NCI-H82 (cell line): ENCODE data around the gene KRTAP5-7.
"Not testable (repeated sequence)": the region's sequence is repeated elsewhere in the genome, so short reads cannot be mapped to it uniquely, and the experiment has no call there.

Experiments used
- DNase-seq: peaks from one replicate; lab custom pipeline; 2025; lab: John Stamatoyannopoulos, UW

KRTAP5-7 gene

DNA sequence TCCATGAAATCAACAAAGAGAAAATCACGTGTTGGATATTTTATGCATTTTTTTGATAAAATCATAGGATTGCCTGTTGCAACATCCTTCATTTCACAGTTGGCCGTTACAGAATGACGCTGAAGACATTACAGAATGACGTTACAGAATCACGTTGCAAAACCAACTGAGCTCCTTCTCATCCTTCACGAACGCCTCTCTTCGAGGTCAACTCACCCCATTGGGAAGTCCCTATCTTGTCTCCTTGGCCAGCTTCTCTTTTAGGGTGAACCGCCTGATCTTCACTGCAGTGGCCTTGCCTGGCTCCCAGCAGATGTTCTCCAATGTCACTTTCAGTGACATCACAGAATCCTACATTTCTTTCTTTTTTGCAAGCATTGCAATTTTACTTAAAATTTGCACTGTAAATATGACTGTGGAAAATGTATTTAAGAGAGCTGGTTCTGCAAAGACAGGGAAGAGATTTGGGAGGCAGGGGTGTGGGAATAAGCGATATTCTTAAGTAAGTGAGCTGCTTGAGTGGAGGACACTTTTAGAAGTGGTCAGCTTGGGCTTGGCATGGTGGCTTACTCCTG is 5.1 kb downstream of the KRTAP5-7 start:
- no peak for DNase-seq

DNA sequence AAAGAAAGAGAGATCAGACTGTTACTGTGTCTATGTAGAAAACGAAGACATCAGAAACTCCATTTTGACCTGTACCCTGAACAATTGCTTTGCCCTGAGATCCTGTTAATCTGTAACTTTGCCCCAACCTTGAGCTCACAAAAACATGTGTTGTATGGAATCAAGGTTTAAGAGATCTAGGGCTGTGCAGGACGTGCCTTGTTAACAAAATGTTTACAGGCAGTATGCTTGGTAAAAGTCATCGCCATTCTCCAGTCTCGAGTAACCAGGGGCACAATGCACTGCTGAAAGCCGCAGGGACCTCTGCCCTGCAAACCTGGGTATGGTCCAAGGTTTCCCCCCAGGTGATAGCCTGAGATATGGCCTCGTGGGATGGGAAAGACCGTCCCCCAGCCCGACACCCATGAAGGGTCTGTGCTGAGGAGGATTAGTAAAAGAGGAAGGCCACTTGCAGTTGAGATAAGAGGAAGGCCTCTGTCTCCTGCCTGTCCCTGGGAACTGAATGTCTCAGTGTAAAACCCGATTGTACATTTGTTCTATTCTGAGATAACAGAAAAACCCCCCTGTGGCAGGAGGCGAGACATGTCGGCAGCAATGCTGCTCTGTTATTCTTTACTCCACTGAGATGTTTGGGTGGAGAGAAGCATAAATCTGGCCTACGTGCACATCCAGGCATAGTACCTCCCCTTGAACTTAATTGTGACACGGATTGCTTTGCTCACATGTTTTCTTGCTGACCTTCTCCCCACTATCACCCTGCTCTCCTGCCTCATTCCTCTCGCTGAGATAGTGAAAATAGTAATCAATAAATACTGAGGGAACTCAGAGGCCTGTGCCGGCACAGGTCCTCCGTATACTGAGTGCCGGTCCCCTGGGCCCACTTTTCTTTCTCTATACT is 7.9 kb downstream of the KRTAP5-7 start:
- DNase-seq, result not testable (repeated sequence)

DNA sequence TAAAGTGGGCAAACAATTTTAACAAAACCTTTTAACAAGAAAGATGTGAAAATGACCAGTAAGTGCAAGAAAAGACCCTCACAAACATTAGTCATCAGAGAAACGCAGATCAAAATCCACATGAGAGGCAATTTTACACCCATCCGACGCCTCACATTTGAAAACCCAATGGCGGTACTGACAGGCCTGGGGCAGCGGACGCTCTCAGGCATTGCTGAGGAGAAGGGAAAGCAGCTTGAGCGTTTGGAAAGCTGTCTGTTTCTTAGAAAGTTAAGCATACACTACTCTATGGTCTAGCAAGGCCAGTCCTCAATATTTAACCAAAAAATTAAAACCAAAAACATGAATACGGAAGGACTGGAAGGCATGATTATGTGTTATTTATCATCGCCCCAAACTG is 8.8 kb downstream of the KRTAP5-7 start:
- DNase-seq, result no peak

DNA sequence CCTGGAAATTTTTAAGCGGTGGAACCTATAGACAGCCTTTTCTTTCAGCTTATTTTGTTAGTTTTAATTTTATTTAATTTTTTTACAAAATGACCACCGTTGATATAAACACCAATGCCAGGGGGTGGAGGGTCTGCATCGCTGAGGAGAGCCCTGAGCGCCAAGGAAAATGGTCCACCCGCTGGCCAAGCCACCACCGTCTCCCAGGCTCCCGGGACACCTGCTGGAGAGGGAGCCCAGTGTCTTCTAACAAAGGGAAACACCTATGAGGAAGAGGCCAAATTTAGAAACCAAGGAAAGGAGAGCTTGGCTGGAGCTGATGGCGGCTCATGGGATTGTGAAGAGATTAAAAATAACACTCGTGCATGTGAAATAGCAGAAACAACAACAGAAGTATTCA is 10.5 kb downstream of the KRTAP5-7 start:
- DNase-seq, result no peak

DNA sequence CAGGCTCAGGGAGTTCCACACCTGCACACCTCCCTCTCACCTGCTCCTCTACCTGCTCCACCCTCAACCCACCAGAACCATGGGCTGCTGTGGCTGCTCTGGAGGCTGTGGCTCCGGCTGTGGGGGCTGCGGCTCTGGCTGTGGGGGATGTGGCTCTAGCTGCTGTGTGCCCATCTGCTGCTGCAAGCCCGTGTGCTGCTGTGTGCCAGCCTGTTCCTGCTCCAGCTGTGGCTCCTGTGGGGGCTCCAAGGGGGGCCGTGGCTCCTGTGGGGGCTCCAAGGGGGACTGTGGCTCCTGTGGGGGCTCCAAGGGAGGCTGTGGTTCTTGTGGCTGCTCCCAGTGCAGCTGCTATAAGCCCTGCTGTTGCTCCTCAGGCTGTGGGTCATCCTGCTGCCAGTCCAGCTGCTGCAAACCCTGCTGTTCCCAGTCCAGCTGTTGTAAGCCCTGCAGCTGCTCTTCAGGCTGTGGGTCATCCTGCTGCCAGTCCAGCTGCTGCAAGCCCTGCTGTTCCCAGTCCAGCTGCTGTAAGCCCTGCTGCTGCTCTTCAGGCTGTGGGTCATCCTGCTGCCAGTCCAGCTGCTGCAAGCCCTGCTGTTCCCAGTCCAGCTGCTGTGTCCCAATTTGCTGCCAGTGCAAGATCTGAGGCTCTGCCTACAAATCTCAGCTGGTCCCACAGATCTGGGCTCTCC is 11.1 kb downstream of the KRTAP5-7 start, which contains the start of gene KRTAP5-8:
Gene KRTAP5-8 (plus strand): TSS at position 49 of the 689 bp plus-strand sequence. CDS start 31 bp downstream, at position 80.
- DNase-seq, result not testable (repeated sequence)

DNA sequence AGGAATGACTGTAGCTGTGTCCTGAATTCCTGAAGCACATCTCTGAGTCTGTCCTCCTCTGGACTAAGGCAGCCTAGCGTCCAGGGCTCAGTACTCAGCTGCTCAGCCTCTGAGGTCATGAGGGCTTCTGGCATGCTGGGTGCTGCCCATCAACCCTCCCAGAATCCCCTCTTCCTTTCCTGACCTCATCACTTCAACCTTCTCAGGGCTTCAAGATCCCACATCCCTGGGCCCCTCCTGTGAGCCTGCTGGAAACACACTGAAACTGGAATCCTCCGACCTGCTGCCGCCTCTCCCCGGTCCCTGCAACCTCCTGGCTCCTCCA is 11.6 kb downstream of the KRTAP5-7 start:
- DNase-seq, result no peak

DNA sequence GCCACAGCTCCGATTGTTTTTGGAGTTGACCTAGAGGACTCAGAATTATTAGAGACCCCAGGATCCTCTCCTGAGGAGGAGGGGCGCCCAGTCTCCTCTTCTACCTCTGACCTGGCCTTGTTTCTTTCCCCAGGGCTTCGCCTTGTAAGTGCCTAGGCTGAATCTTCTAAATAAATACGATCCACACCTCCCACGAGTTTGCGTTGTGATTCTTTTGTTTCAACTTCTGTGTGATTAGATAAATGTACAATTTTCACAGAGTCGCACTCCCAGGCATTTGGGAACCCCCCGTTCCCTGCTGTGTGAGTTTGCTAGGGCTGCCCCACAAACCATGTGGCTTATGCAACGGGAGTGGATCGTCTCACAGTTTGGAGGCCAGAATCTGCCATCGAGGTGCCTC is 11.9 kb downstream of the KRTAP5-7 start:
- no peak for DNase-seq

DNA sequence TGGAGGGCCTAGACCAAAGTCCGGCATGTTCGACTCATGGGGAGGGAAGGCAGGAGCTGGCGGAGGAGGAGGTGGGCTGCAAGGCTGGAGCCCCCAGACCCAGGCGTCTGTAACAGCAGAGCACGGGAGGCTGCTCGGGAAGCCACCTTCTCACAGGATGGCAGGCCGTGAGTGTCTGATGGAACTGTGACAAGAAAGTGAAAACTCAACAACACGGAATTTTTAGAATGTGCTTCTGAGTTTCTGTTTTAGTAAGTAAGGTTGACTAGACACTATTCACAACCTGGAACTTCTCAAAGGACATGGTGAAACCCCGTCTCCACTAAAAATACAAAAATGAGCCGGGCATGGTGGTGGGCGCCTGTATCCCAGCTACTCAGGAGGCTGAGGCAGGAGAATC is 12.9 kb downstream of the KRTAP5-7 start:
- not testable (repeated sequence) for DNase-seq

DNA sequence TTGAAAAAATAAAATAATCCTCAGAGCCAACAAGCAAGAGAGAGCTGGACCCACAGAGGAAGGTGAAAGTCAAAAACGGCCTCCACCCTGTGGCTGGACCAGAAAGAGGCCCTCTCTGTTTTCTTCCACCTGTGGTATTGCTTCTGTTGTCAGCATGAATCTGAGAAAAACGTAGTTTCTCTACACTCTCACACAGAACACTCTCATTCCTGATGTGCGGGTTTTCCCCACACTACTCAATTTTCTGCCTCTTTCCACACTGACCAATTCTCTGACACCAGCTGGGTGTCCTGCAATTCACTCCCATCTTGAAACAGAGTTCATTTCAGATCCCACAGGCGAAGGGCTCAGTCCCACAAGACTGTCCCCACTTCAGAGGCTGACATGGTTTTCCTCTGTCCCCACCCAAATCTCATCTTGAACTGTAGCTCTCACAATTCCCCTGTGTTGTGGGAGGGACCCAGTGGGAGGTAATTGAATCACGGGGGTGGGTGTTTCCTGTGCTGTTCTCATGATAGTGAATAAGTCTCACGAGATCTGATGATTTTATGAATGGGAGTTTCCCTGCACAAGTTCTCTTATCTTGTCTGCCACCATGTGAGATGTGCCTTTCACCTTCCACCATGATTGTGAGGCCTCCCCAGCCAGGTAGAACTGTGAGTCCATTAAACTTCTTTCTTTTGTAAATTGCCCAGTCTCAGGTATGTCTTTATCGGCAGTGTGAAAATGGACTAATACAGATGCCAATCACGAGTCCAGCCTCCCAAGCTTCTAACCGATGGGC is 13.6 kb downstream of the KRTAP5-7 start:
- not testable (repeated sequence) for DNase-seq

DNA sequence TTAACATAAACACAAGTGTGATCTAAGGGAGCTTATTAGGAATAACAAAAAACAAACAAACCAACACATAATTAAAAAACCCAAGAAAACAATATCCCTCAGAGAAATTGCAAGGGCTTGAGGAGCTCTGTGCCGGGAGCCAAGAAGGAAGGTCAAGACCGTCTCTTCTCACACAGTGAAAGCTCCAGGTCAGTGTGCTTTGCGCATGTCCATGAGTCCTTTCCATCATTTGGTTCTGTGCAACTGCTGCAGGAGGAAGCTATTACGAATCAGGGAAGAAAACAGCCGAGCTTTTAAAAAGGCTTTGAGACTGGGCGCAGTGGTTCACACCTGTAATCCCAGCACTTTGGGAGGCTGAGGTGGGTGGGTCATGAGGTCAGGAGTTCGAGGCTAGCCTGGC is 15.3 kb downstream of the KRTAP5-7 start:
- DNase-seq, result no peak

DNA sequence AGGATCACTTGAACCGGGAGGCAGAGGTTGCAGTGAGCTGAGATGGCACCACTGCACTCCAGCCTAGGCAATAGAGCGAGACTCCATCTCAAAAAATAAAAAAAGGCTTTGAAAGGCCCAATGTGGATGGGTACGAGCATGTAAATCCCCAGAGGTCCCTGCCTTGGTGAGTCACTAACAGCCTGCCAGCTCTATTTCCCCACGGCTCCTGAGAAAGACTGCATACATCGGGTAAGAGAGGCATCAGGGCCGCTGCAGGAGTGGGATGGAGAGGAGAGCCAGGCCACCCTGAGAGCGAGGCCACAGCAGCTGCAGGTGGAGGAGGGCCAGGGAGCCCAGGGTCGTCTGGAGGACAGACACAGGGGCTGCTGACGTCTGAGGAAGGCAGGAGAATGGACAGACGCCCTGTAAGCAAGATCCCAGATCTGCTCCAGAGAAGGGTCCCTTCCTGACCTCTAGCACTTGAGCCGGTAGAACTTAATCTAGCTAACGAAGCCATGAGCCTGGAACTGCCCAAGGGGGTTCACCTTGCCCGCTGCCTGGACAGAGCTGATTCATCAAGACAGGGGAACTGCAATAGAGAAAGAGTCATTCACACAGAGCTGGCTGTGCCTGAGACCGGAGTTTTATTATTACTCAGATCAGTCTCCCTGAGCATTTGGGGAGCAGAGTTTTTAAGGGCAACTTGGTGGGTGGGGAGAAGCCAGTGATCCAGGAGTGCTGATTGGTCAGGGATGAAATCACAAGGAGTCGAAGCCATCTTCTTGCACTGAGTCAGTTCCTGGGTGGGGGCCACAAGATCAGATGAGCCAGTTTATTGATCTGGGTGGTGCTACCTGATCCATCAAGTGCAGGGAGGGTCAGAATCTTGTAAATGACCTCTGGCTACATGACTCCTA is 16.1 kb downstream of the KRTAP5-7 start:
- DNase-seq, result no peak

DNA sequence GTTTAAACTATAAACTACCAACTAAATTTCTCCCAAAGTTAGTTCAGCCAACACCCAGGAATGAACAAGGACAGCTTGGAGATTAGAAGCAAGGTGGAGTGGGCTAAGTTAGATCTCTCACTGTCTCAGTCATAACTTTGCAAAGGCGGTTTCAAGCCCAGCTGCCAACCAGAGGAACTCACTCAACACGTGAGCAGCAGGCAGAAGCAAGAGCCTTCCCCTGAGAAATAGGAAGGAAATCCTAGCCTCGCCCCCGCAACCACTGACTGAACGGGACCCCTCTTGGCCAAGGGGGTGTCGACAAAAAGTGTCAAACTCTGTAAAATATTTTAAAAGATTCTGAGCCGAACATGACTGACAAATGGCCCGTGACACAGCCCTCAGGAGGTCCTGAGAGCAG is 16.8 kb downstream of the KRTAP5-7 start:
- DNase-seq, result no peak

DNA sequence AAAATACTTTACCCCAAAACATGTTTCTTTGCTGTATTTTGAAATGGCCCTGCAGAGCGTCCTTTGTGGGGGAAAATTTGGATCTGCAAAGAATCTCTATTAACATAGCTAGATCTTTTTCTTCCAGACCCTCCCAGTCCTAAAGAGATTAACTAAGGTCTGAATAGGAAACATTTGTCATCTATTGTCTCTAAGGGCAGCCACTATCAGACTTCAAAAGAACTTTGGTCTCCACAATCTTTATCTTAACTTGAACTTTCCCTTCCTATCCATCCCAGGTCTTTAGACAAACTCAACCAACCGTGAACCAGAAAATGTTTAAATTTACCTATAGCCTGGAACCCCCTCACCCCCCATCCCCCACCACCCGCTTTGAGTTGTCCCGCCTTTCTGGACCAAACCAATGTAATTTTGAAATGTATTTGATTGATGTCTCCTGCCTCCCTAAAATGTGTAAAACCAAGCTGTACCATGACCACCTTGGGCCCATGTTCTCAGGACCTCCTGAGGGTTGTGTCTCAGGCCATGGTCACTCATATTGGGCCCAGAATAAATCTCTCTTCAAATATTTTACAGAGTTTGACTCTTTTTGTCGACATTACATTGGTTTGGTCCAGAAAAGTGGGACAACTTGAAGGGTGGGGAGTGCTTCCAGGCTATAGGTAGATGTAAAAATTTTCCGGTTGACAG is 17.6 kb downstream of the KRTAP5-7 start:
- DNase-seq, result no peak

DNA sequence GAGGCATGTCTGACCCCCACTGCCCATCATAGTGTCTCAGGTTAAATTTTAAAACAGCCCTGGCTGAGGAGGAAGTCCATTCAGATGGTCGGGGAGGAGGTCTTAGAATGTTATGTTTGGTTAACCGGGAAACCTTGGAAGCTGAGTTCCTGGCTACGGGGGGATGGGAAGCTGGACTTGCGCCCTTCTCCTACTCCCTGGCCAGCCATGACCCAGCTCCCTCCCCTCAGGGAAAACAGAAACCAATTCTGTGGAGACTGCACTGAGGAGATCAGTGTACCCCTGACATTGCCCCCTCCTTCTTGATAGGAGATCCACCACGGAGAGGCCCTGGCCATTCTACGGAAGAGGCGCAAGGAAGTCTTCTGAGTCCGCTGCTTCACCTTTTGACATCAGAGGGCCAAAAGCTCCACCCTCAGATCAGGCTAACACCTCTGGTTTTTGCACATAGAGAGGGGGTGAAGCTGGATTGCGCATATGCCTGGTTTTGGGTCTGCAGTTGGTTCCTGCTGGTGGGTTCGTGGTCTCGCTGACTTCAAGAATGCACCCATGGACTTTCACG is 18.4 kb downstream of the KRTAP5-7 start:
- no peak for DNase-seq

DNA sequence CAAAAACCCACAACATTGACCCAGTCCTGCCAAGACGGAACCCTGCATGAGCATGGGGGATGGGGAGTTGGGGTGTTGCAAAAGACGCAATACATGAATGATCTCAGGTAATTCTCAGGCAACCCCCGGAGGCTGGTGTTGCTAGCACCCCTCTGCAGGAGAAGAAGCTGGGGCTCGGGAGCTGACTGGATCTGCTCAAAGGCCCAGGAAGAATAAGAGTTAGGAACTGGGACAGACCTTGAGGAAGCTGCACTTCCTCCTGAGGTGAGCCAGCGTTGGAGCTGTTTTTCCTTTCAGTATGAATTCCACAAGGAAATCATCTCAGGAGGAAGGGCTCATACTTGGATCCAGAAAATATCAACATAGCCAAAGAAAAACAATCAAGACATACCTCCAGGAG is 21.1 kb downstream of the KRTAP5-7 start, which contains the start of gene KRTAP5-9:
Gene KRTAP5-9 (plus strand): TSS at position 301 of the 400 bp plus-strand sequence. CDS start 238 bp downstream, outside the sequence.
- no peak for DNase-seq

DNA sequence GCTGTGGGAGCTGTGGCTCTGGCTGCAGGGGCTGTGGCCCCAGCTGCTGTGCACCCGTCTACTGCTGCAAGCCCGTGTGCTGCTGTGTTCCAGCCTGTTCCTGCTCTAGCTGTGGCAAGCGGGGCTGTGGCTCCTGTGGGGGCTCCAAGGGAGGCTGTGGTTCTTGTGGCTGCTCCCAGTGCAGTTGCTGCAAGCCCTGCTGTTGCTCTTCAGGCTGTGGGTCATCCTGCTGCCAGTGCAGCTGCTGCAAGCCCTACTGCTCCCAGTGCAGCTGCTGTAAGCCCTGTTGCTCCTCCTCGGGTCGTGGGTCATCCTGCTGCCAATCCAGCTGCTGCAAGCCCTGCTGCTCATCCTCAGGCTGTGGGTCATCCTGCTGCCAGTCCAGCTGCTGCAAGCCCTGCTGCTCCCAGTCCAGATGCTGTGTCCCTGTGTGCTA is 21.7 kb downstream of the KRTAP5-7 start:
- DNase-seq, result no peak

DNA sequence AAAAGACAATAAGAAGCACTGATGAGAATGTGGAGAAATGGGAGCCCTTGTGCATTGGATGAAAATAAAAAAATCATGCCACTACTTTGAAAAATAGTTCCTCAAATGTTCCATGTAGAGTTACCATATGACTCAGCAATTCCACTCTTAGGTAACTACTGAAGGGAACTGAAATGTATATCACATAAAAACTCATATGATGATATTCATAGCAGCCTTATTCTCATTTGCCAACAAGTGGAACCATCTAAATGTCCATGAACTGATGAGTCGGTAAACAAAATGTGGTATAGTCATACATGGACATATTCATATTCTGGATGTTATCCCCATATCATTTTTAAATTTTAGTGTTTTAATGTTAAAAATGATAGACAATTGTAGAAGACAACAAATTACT is 24.6 kb downstream of the KRTAP5-7 start:
- DNase-seq, result no peak

DNA sequence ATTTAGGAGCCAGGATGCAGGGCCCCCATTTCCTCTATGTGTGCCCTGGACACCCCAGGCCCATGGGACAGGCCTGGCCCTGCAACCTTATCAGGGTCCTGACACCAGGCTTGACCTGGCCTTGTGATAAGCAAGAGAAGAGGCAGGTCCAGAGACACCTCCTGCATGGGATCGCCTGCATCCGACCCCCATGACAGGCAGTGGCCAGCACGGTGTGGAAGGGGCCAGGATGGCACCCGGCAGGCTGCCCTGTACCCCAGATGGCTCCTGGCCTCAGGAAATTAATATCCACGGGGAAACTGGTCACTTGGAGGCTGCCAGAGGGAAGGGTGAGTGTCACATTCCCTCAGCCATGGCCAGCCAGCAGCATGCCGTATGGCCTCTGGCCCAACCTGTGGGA is 27.9 kb downstream of the KRTAP5-7 start:
- no peak for DNase-seq

DNA sequence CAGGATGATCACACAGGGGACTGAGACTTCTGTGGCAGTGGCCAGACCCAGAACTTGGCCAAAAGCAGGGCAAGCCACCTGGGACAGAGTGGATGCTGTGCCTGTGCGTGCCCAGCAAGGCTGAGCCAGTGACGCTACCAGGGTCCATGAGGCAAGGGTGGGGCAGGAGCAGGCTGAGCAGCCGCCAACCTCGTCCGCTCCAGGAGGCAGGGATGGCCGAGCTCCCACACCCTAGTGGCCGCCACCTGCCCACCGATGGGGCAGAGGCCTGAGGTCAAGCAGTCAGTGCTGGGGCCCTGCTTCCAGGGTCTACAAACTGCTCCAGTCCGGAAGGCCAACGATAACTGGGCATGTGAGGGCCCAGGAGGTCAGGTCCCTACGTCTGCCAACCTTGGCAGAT is 28.4 kb downstream of the KRTAP5-7 start:
- no peak for DNase-seq

DNA sequence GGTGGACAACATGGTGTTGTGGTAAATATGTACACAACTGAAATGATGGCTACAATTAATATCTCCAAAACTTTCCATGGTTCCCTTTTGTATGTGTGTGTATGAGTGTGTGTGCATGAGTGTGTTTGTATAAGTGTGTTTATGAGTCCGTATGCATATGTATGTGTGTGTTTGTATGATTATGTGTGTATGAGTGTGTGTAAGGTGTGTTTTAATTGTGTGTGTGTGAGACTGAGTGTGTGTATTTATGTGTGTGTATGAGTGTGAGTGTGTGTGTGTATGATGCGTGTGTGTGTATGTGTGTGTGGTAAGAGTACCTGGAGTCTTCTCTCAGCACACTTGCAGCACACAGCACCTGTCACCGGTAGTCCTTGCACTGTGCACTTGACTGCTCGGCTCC is 29.0 kb downstream of the KRTAP5-7 start:
- DNase-seq, result no peak
